Left cardiac atrium (tissue), 4 donors: ENCODE measurements around the gene PIP5KL1. TPM values are rescaled to one million over a fixed set of nuclear protein-coding genes. Genes with fewer than 3 reads are reported as not detected.

ENCODE experiments used
- ATAC-seq, 2 donors: fragments of 200-7000 bp; cut with Tn5 transposase; one replicate each; pipeline ENCODE4 v1.9.1; 2020; ENCODE audit warnings: mild to moderate bottlenecking in 2 of 2, moderate library complexity in 2 of 2
- DNase-seq: peaks from one replicate; pipeline ENCODE4 v3.0.0-alpha.2; 2020
- intact Hi-C, 2 donors: fragments of 100-400 bp; cut with DNase I; formaldehyde crosslinking; loops; one replicate each; pipeline versions ENCODE4 v1.14.1 to v1.15.1; 2022 to 2023
- total RNA-seq, 2 donors: library from RNA; stranded (reverse); fragmentation: NEBNext Ultra II Directional; extraction: Animal tissue kit (Norgen Biotek cat#: 25700); gene quantifications; one replicate each; pipeline ENCODE4 v1.2.1, GENCODE V29; 2021
- donor health status: DM: no; HTN: yes; CAD: no.
- donor health status: DM: no; HTN: yes; CAD: no; lungs with severe emphysema.
- donor health status: DM: yes; HTN: yes; CAD: no.
- donor health status: Dilated cardiomyopathy.

The PIP5KL1 gene
- total RNA-seq, 2 donors from 2014 or later = 0.50 to 0.99 TPM

DNA sequence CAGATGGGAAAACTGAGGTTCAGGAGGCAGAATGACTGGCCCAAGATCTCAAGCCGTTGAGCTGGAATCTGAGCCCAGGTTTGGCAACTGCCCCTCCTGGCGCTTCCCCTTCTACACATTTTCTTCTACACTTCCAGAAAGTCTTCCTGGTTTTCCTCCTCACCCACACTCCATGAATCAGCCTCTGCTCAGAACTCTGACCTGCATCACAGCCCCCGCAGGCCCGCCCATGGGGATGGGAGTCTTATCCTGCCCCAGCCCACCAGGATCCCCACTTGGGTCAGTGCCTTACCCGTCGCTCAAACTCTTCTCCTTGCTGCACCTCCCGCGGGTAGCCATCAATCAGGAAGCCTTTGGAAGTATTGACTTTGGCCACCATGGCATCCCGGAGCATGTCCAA, 59.0 kb downstream of the PIP5KL1 start:
- no peak for DNase-seq
- ATAC-seq = no peak
- intact Hi-C loops = loop anchor here (5.0 to 10.0 kb wide), 3 partner anchors 67 to 134 kb away; partner anchors contain the start of genes CDK9 (in 1 of the 2), FPGS (in 1 of the 2) and TOR2A (in 1 of the 2)

DNA sequence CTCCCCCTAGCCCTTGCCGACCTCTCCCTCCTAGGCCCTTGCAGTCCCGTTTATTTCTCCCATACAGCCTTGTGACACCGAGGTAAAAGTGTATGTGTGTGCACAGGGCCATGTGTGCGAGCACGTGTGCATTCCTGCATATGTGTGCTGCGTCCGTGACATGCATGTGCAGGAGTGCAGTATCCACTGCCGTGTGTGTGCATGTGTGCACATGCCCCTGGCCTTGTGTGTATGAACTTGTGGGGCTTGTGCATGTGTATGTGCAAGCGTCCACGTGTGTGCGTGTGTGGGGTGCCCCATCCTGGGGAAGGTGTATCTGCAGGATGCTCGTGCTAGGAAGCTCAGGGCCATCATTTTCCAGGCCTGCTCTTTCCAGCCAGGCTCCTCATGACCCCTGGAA, 59.7 kb downstream of the PIP5KL1 start:
- intact Hi-C loops = loop anchor here (5.0 to 10.0 kb wide), 3 partner anchors 66 to 134 kb away; partner anchors contain the start of genes CDK9 (in 1 of the 2), FPGS (in 1 of the 2) and TOR2A (in 1 of the 2)
- no peak for ATAC-seq
- no peak for DNase-seq

Other genes with a start within 250 kb of the PIP5KL1 start
- not detected for gene CFAP157, start 223.8 kb downstream of the PIP5KL1 start, total RNA-seq
- gene PTRH1, start 215.1 kb downstream of the PIP5KL1 start, total RNA-seq = 10 to 100 TPM; 12.3 to 14.3 TPM
- under 1 TPM; 0.05 to 0.09 TPM for gene TTC16, start 214.7 kb downstream of the PIP5KL1 start, total RNA-seq
- gene TOR2A, start 195.5 kb downstream of the PIP5KL1 start, total RNA-seq = 1 to 10 TPM; 5.1 TPM
- 10 to 100 TPM; 18.4 to 21.5 TPM for gene SH2D3C, start 152.1 kb downstream of the PIP5KL1 start, total RNA-seq
- 10 to 100 TPM; 58.3 to 64.2 TPM for gene CDK9, start 144.7 kb downstream of the PIP5KL1 start, total RNA-seq
- gene FPGS, start 127.9 kb downstream of the PIP5KL1 start, total RNA-seq = 10 to 100 TPM; 40.4 to 59.5 TPM
- gene ENG, start 76.1 kb downstream of the PIP5KL1 start, total RNA-seq = 100 to 1,000 TPM; 132 to 392 TPM
- 100 to 1,000 TPM; 593 to 626 TPM for gene AK1, start 53.1 kb downstream of the PIP5KL1 start, total RNA-seq
- gene ST6GALNAC6, start 31.2 kb downstream of the PIP5KL1 start, total RNA-seq = 10 to 100 TPM; 56.7 to 71.7 TPM
- 10 to 100 TPM; 35.8 to 49.9 TPM for gene ST6GALNAC4, start 13.7 kb downstream of the PIP5KL1 start, total RNA-seq
- gene DPM2, start 7.1 kb upstream of the PIP5KL1 start, total RNA-seq = 10 to 100 TPM; 14.7 to 18.3 TPM
- gene EEIG1, start 50.2 kb upstream of the PIP5KL1 start, total RNA-seq = 10 to 100 TPM; 24.9 to 27.3 TPM
- gene NAIF1, start 136.5 kb upstream of the PIP5KL1 start, total RNA-seq = 1 to 10 TPM; 5.8 to 6.1 TPM
- gene SLC25A25, start 137.5 kb upstream of the PIP5KL1 start, total RNA-seq = 10 to 100 TPM; 13.7 to 29.8 TPM
- gene PTGES2, start 197.0 kb upstream of the PIP5KL1 start, total RNA-seq = 100 to 1,000 TPM; 111 to 155 TPM
- under 1 TPM in 1 of 2 donors, not detected in 1; 0.38 TPM for gene LCN2, start 218.7 kb upstream of the PIP5KL1 start, total RNA-seq
- 10 to 100 TPM; 45.3 to 46.2 TPM for gene BBLN, start 229.5 kb upstream of the PIP5KL1 start, total RNA-seq